Activated CD8-positive, alpha-beta T cell treated with anti-CD3 and anti-CD28 coated beads for 36 hours (primary cell): ENCODE results near the gene PVALEF. TPM values are rescaled to one million over a fixed set of nuclear protein-coding genes. Genes with fewer than 3 reads are reported as not detected.
A peak's percentile ranks its signal among the peaks of the same experiment; 100 is the strongest.

Experiments
- ATAC-seq: fragments of 200-7000 bp; cut with Tn5 transposase; one replicate; pipeline ENCODE4 v1.10.0; 2021; ENCODE audit warnings: mild to moderate bottlenecking, moderate library complexity
- CTCF ChIA-PET: fragments of 350-600 bp; sonication (Branson Sonifier 250); formaldehyde crosslinking; loops from one replicate; lab custom pipeline; 2021; ENCODE audit warnings: antibody characterized with exemption; lab: Charles Lee
- POLR2A ChIA-PET: fragments of 350-600 bp; sonication (Branson Sonifier 250); formaldehyde crosslinking; loops from one replicate; lab custom pipeline; 2021; ENCODE audit warnings: antibody characterized with exemption; lab: Charles Lee
- DNase-seq: peaks from one replicate; pipeline ENCODE4 v3.0.0-alpha.2; 2020
- H3K27ac Mint-ChIP-seq: one replicate; pipeline ENCODE4 v1.8.0; 2021; ENCODE audit warnings: mild to moderate bottlenecking, mixed read lengths
- H3K27me3 Mint-ChIP-seq: one replicate; pipeline ENCODE4 v1.8.0; 2021; ENCODE audit warnings: mixed read lengths
- H3K36me3 Mint-ChIP-seq: one replicate; pipeline ENCODE4 v1.8.0; 2021; ENCODE audit warnings: low read depth, mixed read lengths
- H3K4me1 Mint-ChIP-seq: one replicate; pipeline ENCODE4 v1.8.0; 2021; ENCODE audit warnings: low read depth, mixed read lengths
- H3K4me3 Mint-ChIP-seq: one replicate; pipeline ENCODE4 v1.8.0; 2021; ENCODE audit warnings: mild to moderate bottlenecking, moderate library complexity, mixed read lengths
- H3K9me3 Mint-ChIP-seq: one replicate; pipeline ENCODE4 v1.8.0; 2021; ENCODE audit warnings: mixed read lengths
- CTCF ChIP-seq: fragments of 200-600 bp; IDR thresholded peaks from one replicate; pipeline ENCODE4 v1.8.0; 2022; ENCODE audit warnings: antibody characterized with exemption, mild to moderate bottlenecking
- intact Hi-C: fragments of 100-400 bp; cut with micrococcal nuclease; formaldehyde crosslinking; loops from one replicate; pipeline ENCODE4 v1.10.0; 2022
- total RNA-seq, 2 experiments: library from RNA; stranded (reverse); gene quantifications; one replicate each; pipeline ENCODE4 v1.2.3, GENCODE V29; 2021

The PVALEF gene
- total RNA-seq, 2 experiments from 2014 or later, result not detected

- intact Hi-C loops, result no loop called here
- ATAC-seq, result no peak
- Mint-ChIP-seq H3K27ac (peak overlapping the region; percentile 57), H3K9me3 (no peaks in the 10 kb centered on the region), H3K4me3 (peak overlapping the region; percentile 65), H3K36me3 (no peaks in the 10 kb centered on the region), H3K4me1 (peaks cover 5% of the 10 kb centered on the region), H3K27me3 (peaks cover 1% of the 10 kb centered on the region)
- CTCF ChIA-PET, result interaction anchor here (1.5 kb wide), 1 partner anchor 17 kb away, joined by 6 read pairs; no protein-coding TSS in a partner anchor
- POLR2A ChIA-PET, result interaction anchor here (1.0 to 1.8 kb wide), 2 partner anchors 17 to 91 kb away, joined by 3 to 4 read pairs; no protein-coding TSS in a partner anchor
- TF ChIP-seq CTCF, result no peak
- DNase-seq, result no peak
Measured at GRCh38 chr17:81118308-81119221, 46.7 kb upstream of the PVALEF start.

- peak; percentile 97 for DNase-seq
- CTCF ChIA-PET, result interaction anchor here (1.1 to 1.5 kb wide), 2 partner anchors 18 to 96 kb away, joined by 4 to 6 read pairs; no protein-coding TSS in a partner anchor
- intact Hi-C loops, result no loop called here
Measured at GRCh38 chr17:81119223-81120148, 45.8 kb upstream of the PVALEF start.

DNA sequence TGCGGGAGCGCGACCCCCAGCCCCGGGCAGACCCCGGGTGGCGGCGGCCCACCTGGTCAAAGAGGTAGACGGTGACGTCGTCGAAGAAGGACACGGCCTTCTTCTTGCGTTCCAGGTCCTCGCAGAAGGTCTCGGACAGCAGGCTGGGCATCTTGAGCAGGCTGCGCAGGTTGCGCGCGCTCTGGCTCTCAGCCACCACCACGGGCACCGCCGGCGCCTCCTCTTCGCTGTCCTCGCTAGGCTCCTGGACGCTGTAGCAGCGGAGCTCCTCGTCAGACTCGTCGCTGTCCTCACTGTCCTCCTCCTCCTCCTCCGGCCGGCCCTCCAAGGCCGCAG is 45.2 kb upstream of the PVALEF start:
- ATAC-seq, result no peak
- no peak overlapping the region for H3K4me3 Mint-ChIP-seq
- ChIA-PET CTCF (interaction anchor here (1.1 kb wide), 1 partner anchor 96 kb away, joined by 4 read pairs; no protein-coding TSS in a partner anchor), POLR2A (interaction anchor here (1.1 to 1.5 kb wide), 2 partner anchors 9 to 118 kb away, joined by 3 to 5 read pairs; partner anchors contain the start of genes NDUFAF8 and TEPSIN)
- no peak overlapping the region for H3K27ac Mint-ChIP-seq
- TF ChIP-seq CTCF, result no peak
- peaks cover 1% of the 10 kb centered on the region for H3K27me3 Mint-ChIP-seq
- H3K4me1 Mint-ChIP-seq, result peaks cover 5% of the 10 kb centered on the region
- no peaks in the 10 kb centered on the region for H3K36me3 Mint-ChIP-seq
- DNase-seq, result no peak
- intact Hi-C loops, result no loop called here
- no peaks in the 10 kb centered on the region for H3K9me3 Mint-ChIP-seq

More at GRCh38 chr17:81119223-81120148, 45.8 kb upstream of the PVALEF start:
- Mint-ChIP-seq H3K4me1 (peaks cover 5% of the 10 kb centered on the region), H3K27ac (peak overlapping the region; percentile 68), H3K4me3 (peak overlapping the region; percentile 65), H3K36me3 (no peaks in the 10 kb centered on the region), H3K9me3 (no peaks in the 10 kb centered on the region), H3K27me3 (peaks cover 1% of the 10 kb centered on the region)
- POLR2A ChIA-PET, result interaction anchor here (1.0 to 1.8 kb wide), 4 partner anchors 10 to 119 kb away, joined by 3 to 5 read pairs (median 4); partner anchors contain the start of genes NDUFAF8 and TEPSIN
- ATAC-seq, result peak; percentile 86
- no peak for TF ChIP-seq CTCF

- no peaks in the 10 kb centered on the region for H3K9me3 Mint-ChIP-seq
- peaks cover 1% of the 10 kb centered on the region for H3K27me3 Mint-ChIP-seq
- CTCF ChIA-PET, result interaction anchor here (1.1 to 1.2 kb wide), 2 partner anchors 97 to 98 kb away, joined by 3 to 4 read pairs; no protein-coding TSS in a partner anchor
- no peak for TF ChIP-seq CTCF
- DNase-seq, result no peak
- H3K27ac Mint-ChIP-seq, result no peak overlapping the region
- H3K4me1 Mint-ChIP-seq, result peaks cover 5% of the 10 kb centered on the region
- H3K36me3 Mint-ChIP-seq, result no peaks in the 10 kb centered on the region
- POLR2A ChIA-PET, result interaction anchor here (0.9 to 1.5 kb wide), 2 partner anchors 26 to 117 kb away, joined by 4 to 5 read pairs; partner anchors contain the start of genes NDUFAF8 and TEPSIN
- no peak overlapping the region for H3K4me3 Mint-ChIP-seq
- ATAC-seq, result no peak
- intact Hi-C loops, result no loop called here
Measured at GRCh38 chr17:81120695-81121621, 44.3 kb upstream of the PVALEF start.
